GM18507 (cell line): Measurements from ENCODE around the gene COX7B.
"Not testable (repeated sequence)": the region's sequence is repeated elsewhere in the genome, so short reads cannot be mapped to it uniquely, and the experiment has no call there.

Experiments
- DNase-seq: peaks from one replicate; pipeline ENCODE4 v3.0.0; 2011; ENCODE audit warnings: low read depth; ENCODE audit not compliant: insufficient read length; ENCODE audit errors: extremely low spot score
- FAIRE-seq: peaks from 2 replicates; lab custom pipeline; 2011; peaks lifted over from hg19 to GRCh38; lab: Jason Lieb, UNC

The COX7B gene, protein sequence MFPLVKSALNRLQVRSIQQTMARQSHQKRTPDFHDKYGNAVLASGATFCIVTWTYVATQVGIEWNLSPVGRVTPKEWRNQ

DNA sequence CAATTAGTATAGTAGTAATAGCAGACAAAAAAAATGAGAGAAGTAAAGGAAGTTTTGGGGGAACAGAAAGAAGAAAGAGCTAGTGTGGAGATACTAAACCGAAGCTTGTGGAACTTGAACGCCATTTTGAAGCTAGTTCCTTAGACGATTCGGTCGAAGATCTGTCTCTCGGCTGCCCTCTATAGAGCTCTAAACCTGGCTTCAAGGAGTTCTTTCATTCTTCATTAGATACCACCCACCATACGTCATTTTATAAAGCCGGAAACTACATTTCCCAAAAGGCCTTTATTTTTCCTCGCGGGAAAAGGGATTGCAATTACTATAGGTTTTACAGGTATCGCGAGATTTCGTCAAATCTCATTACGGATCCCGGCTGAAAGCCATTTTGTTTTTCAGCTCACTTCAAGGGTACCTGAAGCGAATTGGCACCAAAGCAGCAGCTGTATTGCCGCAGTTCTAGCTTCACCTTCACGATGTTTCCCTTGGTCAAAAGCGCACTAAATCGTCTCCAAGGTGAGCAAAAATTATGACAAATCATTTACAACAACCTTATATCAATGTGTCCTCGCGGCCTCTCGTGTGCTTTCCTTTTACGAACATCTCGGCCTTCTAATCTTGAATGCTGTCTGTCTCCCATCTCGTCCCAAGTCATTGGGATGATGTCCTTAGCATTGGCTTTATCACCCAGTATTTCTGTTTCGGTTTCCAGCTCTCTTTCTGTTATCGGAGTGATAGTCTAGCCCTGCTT, at the start of gene COX7B:
TSS of gene COX7B (plus strand) at position 388 of the 748 bp plus-strand sequence. CDS start at position 474, 86 bp downstream.
- DNase-seq = peak; percentile 29
- peak; percentile 86 for FAIRE-seq

DNA sequence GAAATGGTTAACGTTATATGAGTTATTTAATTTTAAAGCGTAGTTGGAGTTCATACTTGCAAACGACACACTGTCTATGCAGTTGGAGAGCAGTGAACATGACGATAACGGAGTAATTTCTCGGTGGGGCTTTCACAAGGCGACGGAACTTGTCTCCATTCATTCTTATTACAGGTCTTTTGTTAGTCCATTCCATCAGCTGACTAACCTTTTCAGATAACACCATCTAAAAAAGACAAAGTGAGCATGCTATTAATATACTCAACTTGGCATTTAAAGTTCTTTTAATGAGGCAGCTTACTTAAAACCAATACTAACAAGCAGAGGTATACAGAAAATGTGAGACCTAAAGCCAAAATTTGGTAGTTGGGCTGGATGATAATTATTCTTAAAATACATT, 23.9 kb upstream of the COX7B start:
- no peak for DNase-seq
- FAIRE-seq = no peak

DNA sequence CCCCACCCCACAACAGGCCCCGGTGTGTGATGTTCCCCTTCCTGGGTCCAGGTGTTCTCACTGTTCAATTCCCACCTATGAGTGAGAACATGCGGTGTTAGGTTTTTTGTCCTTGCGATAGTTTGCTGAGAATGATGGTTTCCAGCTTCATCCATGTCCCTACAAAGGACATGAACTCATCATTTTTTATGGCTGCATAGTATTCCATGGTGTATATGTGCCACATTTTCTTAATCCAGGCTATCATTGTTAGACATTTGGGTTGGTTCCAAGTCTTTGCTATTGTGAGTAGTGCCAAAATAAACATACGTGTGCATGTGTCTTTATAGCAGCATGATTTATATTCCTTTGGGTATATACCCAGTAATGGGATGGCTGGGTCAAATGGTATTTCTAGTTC, 17.9 kb upstream of the COX7B start:
- DNase-seq, FAIRE-seq: not testable (repeated sequence)

DNA sequence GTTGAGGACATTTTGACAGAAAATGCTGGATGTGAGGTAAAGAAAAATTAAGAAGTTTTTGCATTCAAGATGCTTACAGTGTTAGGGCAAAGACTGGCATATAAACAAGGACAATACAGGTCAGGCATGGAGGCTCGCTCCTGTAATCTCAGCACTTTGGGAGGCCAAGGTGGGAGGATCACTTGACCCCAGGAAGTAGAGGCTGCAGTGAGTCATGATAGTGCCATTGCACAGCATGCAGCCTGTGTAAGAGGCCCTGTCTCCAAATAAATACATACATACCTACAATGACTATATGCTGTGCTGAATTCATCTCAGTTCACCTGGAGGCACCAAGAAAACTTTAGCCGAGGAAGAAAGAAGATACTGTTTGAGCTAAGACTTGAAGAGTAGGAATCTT, 6.4 kb upstream of the COX7B start:
- DNase-seq = no peak
- peak; percentile 60 for FAIRE-seq

DNA sequence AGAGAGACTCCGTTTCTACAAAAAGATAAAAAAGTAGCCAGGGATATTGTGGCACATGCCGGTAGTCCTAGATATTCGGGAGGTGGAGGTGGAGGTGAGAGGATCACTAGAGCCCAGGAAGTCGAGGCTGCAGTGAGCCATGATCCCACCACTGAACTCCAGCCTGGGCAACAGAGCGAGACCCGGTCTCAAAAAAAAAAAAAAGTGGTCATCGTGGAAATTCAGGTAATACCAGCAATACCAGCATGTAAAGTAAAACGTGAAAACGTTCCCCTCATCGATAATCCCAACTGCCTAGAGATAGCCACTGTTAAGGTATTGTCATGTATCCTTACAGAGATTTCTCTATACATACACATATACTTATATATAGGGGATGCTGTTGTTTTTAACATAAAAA, 5.6 kb upstream of the COX7B start:
- FAIRE-seq (no peak), DNase-seq (no peak)

DNA sequence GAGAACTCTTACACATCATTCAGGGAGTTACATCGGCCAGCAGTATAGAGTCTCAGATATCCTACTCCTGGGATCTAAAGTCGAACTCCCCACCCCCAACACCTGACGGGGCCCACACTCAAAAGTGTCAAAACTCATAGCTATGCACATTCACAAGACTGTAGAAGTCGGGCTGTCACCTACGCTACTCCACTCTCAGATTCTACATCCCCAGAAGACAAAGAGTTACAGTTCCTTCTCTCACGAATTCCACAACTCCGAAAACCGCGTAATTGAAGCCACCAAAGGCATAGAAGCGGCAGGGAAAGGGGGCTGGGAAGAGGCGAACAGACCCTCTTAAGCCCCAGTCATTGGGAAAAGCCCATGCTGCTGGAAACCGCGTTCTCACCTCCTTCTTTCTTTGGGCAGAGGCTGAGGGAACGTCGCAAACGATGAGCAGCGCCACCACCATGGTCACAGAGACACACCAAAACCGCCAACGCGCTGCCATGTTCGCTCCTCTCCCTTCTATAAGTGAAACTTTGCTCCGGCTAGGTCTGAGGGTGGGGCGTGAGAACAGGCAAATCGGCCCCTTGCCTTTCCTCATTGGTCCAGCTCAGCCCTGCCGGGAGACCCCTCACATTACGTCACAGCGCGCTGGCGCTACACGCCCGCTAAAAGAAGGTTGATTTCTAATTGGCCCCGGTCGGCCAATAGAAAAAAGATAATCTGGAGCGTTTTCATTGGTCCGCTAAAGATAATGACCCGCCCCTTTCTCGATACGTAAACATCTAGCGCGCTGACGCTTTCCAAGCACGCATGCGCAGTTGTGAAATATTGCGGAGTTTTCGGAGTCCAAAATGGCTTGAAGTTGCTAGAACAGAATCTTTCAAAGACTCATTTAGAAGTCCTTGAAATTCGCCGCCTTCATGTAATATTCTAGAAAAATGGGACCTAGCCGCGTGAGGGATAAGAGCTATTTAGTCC, 4.1 kb upstream of the COX7B start, which contains the start of gene MAGT1:
TSS of gene MAGT1 (minus strand) at position 515 of the 966 bp plus-strand sequence. CDS start at position 490, 25 bp downstream.
- DNase-seq = peak; percentile 48
- FAIRE-seq = peak; percentile 98

DNA sequence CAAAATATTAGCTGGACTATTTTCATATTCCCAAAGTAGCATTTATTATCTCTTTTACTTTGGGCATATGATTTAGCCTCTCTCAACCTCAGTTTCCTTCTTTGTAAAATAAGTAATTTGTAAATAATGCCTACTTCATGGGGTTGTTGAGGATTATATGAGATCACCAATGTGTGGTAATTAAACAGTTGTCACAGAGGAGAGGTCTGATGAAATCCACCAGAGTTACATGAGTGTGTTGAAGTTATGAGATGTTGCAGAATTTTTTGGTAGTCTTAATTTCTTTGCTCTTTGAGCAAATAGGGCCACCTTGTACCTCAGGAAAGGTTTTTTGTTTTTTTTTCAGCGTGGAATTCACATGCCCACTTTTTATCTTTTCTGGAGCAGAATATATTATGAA, 1.4 kb downstream of the COX7B start:
- DNase-seq (no peak), FAIRE-seq (no peak)

DNA sequence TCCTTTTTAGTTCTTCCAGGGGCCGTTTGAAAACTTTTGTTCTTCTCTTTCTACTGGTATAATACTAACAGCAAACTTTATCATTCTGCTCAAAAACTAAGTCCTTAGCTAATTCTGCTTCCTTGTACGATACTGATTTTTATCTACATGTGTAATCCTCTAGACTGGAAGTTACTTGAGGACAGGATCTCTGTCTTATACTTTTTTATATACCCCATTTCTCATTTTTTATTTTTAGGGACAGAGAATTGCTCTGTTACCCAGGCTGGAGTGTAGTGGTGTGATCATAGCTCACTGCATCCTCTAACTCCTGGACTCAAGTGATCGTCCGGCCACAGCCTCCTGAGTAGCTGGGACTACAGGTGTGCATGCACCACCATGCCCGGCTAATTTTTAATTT, 2.2 kb downstream of the COX7B start:
- DNase-seq = no peak
- no peak for FAIRE-seq

DNA sequence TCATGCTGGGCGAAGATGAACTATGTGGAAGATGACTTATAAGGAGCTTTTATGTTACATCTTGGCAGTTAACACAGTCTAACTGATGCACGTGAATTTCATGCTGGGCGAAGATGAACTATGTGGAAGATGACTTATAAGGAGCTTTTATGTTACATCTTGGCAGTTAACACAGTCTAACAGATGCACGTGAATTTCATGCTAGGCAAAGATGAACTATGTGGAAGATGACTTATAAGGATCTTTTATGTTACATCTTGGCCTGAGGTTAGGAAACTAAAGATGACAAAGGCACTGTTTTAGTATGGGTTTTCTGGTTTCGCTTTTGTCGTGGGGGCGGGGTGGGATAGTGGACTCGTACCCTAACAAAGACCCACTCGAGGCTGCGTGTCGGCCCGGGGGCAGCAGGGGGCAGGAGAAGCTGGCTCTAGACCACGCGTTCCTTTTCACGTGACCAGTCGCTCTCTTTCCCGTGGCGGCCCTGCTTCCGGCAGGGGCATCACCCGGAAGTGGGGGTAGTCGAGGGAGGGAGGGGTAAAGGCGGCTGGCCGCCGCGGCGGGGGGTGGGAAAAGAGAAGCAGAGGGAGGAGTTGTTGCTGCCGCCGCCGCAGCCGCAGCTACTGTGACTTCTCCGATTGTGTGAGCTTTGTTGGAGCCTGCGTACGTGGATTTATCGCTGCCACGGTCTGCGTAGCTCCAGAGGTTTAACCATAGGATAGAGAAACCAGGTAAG, 11.0 kb downstream of the COX7B start, which contains the start of gene ATP7A:
TSS of gene ATP7A (plus strand) at position 586 of the 733 bp plus-strand sequence. CDS start 60,949 bp downstream, outside the sequence.
- DNase-seq (peak; percentile 65), FAIRE-seq (peak; percentile 85)

DNA sequence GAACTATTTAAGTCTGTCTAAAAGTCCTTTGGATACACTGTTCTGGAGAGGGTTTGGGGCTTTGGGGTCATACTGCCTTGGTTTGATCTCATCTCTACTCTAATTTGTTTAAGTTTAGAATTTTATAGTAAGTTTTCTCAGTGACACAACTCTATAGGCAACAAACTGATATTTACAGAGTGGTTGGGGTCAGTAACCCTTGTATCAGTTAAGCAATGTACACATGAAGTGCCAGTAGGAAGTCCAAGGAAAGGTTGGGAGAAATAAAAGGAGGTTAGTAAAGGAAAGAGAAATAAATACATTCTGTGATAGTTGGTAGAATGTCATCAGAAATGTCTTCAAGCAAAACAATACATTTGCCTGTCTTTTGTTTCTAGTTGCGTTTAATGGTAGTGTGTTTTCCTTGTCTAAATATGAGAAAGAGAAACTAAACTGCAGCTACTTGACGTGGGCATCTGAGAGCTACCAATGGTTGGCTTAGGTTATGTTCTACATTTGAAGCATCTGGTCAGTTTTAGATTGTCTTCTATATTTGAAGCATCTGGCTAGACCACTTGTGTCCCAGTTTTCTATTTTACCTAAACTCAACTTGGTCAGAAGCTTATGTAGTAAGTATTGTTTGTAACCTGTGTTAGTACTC, 18.1 kb downstream of the COX7B start:
- DNase-seq (no peak), FAIRE-seq (peak; percentile 78)

DNA sequence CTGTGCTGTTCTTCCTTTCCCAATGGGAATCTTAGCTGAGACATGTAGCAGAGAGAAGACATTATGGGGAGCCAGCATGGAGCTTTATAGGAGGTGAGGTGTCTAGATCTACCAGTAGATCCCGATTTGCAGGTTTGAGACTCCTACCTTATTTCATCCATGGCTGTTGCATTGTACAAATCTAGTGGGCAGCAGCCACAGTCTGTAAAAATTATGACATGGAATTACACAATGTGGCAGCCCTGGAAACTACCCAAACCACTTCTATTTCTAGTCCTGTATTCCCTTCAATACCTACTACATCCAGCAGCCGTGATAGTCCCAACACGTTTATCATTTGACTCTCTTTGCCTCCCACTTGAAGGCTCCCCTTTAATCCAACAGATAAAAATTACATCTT, 19.3 kb downstream of the COX7B start:
- no peak for DNase-seq
- no peak for FAIRE-seq

DNA sequence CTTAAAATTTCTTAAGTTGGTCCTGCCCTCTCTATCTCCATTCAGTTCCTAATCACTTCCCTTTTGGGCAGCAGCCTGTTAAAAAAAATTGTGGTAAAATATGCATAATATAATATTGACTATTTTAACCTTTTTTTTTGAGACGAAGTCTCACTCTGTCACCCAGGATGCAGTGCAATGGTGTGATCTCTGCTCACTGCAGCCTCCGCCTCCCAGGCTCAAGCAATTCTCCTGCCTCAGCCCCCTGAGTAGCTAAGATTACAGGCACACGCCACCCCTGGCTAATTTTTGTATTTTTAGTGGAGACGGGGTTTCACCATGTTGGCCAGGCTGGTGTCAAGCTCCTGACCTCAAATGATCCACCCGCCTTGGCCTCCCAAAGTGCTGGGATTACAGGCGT, 20.1 kb downstream of the COX7B start:
- not testable (repeated sequence) for FAIRE-seq, DNase-seq

DNA sequence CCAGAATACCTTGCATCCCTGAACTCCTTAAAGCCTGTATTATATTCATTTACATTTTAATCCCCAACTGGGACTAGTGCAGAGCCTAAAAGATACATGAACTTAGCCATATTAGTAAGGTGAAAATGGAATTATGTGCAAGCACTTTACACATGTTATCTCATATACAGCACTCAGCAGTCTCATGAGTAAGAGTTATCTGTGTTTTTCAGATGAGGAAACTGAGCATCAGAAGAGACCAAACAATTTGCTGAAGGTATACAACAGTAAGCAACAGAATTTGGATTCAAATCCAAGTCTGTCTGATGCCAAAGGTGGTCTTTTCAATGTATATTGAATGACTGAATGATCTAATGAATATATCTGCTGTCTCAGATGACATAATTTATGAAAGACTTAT, 23.5 kb downstream of the COX7B start:
- peak; percentile 12 for FAIRE-seq
- no peak for DNase-seq

DNA sequence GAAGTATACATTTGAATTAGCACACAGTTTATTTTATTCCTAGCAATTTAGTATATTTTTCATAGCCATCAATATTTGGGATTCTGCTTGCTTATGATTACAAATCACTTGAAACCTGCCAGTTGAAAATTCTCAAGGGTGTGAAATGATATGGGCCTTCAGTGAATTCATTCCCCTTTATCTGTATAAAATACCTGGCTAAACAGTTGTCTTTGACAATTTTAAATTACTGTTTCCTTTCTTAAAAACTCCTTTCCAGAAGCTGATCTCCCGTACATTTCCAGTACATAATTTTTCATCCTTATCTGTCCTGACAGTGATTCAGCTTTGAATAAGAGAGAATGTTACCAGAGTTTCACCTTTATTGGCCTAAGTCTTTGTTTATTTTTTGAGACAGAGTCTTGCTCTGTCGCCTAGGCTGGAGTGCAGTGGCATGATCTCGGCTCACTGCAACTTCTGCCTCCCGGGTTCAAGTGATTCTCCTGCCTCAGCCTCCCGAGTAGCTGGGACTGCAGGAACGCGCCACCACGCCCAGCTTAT, 25.1 kb downstream of the COX7B start:
- no peak for DNase-seq

DNA sequence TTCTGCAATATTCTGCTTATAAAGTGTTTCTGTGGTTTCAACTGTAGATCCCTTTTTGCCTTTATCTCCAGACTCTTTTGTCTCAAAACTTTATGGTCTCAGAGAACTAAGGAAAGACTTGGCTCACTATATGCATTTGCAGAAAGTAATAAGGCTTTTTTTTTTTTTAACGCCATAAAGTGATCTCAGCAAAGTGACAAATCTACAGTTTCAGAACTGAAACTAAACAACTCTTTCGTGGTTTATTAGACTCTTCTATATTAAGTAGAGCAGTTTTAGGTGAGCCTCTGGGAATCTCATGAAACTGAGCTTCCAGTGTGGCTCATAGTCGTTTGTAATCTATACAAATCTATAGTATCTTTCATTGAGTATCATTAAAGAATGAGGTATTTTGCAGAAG, 26.5 kb downstream of the COX7B start:
- FAIRE-seq (peak; percentile 66), DNase-seq (no peak)

More for the DNA sequence above, 25.1 kb downstream of the COX7B start:
- FAIRE-seq = no peak

DNA sequence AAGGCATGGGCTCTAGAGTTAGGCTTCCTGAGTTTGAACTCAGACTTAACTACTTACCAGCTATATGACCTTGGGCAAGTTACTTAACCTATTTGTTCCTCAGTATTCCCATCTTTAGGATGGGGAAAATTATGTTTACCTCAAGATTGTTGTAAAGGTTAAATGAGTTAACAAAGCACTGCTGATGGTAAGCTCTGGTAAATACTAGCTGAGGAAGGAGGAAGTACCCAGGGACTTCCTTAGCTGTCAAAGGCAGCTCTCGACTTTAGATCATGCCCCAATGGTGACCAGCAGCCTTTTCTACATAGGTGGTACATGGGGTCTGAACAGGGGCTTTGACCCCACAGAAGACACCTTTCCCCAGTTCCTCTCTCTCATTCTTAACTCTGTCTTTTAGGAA, 31.3 kb downstream of the COX7B start:
- no peak for DNase-seq
- peak; percentile 48 for FAIRE-seq

DNA sequence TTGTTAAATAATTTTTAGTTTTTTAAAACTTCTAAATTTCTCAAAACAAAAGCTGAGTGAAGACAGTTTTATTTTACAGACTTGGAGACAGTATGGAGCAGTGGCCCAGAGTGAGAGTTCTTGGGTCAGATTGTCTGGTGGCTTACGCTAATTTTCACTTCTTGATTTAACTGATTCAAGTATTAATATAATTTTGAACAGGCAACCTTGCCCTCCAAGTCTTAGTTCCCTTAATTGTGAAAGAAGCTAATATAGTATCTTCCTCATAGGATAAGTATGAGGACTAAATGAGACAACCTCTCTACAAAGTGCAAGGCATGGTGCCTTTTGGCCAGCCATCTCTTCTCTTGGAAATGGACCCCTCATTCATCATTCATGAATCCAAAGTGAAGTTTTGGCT, 36.6 kb downstream of the COX7B start:
- FAIRE-seq = no peak
- DNase-seq = no peak

DNA sequence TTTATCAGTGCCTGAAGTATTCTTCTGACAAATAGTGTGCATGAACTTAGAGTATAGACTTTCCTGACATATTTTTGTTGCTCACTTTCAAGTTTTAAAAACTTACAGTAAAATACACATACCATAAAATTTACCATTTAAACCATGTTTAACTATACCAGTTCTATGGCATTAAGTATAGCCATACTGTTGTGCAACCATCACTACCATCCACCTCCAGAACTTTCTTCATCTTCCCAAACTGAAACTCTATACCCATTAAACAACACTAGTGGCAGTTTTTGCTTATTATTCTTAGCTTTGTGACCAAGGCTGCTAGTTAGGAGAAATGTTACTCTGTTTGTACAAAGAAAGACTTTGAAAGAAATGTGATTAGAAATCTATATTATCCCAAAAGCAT, 37.0 kb downstream of the COX7B start:
- DNase-seq = no peak
- FAIRE-seq = no peak

DNA sequence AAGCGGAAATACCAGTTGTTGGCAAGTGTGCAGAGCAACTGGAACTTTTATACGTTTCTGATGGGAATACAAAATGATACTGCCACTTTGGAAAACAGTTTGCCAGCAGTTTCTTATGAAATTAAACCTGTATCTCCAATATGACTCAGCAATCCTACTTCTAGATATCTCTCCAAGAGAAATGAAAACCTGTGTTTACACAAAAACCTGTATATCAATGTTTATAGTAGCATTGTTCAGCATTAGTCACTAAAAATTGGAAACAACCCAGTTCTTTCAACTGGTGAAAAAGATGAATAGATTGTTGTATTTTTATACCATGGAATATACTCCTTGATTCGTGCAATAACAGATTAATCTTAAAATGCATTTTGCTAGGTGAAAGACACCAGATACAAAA, 38.0 kb downstream of the COX7B start:
- no peak for FAIRE-seq
- DNase-seq = no peak
